ENCODE measurements around the gene DNAH10.
"Not testable (repeated sequence)": the region's sequence is repeated elsewhere in the genome, so short reads cannot be mapped to it uniquely, and the experiment has no call there.

The DNAH10 gene

GRCh38 chr12:123771261-123771660 lies 9.2 kb downstream of the DNAH10 start:
- DNase-seq (ENCODE audit: low read depth), result no peak
- no peak for TF ChIP-seq CTCF (IDR thresholded peaks at IDR 0.05; ENCODE audit: low read depth, low read length, missing control alignments)
- H3K4me3 ChIP-seq (ENCODE audit: low read depth, low read length), result no peak overlapping the region

GRCh38 chr12:123772074-123772473 lies 10.0 kb downstream of the DNAH10 start:
- no peak for TF ChIP-seq CTCF (IDR thresholded peaks at IDR 0.05; ENCODE audit: low read depth, low read length, missing control alignments)
- no peak overlapping the region for H3K4me3 ChIP-seq (ENCODE audit: low read depth, low read length)
- DNase-seq (ENCODE audit: low read depth), result no peak

GRCh38 chr12:123773375-123773774 lies 11.3 kb downstream of the DNAH10 start:
- no peak for TF ChIP-seq CTCF (IDR thresholded peaks at IDR 0.05; ENCODE audit: low read depth, low read length, missing control alignments)
- no peak overlapping the region for H3K4me3 ChIP-seq (ENCODE audit: low read depth, low read length)
- DNase-seq (ENCODE audit: low read depth), result no peak

- DNase-seq (ENCODE audit: low read depth), result no peak
- no peak overlapping the region for H3K4me3 ChIP-seq (ENCODE audit: low read depth, low read length)
- TF ChIP-seq CTCF (IDR thresholded peaks at IDR 0.05; ENCODE audit: low read depth, low read length, missing control alignments), result no peak
These were observed 17.4 kb downstream of the DNAH10 start for GRCh38 chr12:123779551-123779950.

- TF ChIP-seq CTCF (IDR thresholded peaks at IDR 0.05; ENCODE audit: low read depth, low read length, missing control alignments), result no peak
- no peak for DNase-seq (ENCODE audit: low read depth)
- no peak overlapping the region for H3K4me3 ChIP-seq (ENCODE audit: low read depth, low read length)
These were observed 21.1 kb downstream of the DNAH10 start for GRCh38 chr12:123782997-123783792.

DNA sequence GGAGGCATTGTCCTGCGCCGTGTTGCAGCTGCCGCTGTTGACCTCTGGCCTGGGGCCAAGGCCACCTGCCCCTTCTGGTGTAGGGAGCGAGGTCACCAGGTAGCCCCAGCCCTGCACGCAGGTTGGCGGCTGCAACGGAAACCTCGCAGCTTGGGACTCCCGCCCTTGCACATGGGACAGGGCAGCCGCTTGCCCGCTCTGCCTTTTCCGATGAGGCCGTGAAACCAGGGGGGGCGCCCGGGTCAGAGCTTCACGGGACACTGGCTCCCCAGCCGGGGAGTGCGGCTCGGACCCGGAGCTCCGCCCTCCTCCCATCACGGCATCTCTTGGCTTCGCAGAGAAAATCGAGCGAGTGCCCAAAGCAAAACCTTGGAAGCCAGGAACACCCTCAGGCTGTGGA lies 25.4 kb downstream of the DNAH10 start:
- DNase-seq (ENCODE audit: low read depth), result no peak
- H3K4me3 ChIP-seq (ENCODE audit: low read depth, low read length), result no peak overlapping the region
- TF ChIP-seq CTCF (IDR thresholded peaks at IDR 0.05; ENCODE audit: low read depth, low read length, missing control alignments), result no peak

DNA sequence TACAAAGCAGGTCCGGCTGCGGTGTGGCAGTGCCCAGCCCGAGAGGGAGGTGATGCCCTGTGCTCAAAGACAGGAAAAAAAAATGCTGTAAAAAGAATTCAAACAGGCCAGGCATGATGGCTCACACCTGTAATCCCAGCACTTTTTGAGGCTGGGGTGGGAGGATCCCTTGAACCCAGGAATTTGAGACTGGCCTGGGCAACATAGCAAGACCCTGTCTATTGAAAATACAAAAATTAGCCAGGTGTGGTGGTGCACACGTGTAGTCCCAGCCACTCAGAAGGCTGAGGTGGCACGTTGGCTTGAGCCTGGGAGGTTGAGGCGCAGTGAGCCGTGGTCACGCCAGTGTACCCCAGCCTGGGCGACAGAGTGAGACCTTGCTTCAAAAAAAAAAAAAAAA lies 26.4 kb downstream of the DNAH10 start:
- no peak for DNase-seq (ENCODE audit: low read depth)
- H3K4me3 ChIP-seq (ENCODE audit: low read depth, low read length), result no peak overlapping the region
- TF ChIP-seq CTCF (IDR thresholded peaks at IDR 0.05; ENCODE audit: low read depth, low read length, missing control alignments), result no peak

- not testable (repeated sequence) for H3K4me3 ChIP-seq (ENCODE audit: low read depth, low read length); DNase-seq (ENCODE audit: low read depth)
These were observed 27.3 kb downstream of the DNAH10 start for GRCh38 chr12:123789422-123789821.

Measured in GM12864 (cell line).